Muscle layer of colon (tissue), 2 donors: ENCODE measurements around the gene NR4A1.

ENCODE experiments used
- H3K27ac ChIP-seq: one replicate; pipeline ENCODE4 v1.7.0; 2013; ENCODE audit warnings: low read depth, mild to moderate bottlenecking, low read length, moderate library complexity
- H3K27me3 ChIP-seq, 2 donors: one replicate each; pipeline ENCODE4 v1.7.0; 2013; ENCODE audit warnings: low read length in 2 of 2, mild to moderate bottlenecking in 2 of 2; ENCODE audit not compliant: insufficient read depth in 2 of 2, control insufficient read depth in 1 of 2
- H3K36me3 ChIP-seq: one replicate; pipeline ENCODE4 v1.7.0; 2013; ENCODE audit warnings: mild to moderate bottlenecking, low read length; ENCODE audit not compliant: insufficient read depth
- H3K4me1 ChIP-seq: one replicate; pipeline ENCODE4 v1.7.0; 2013; ENCODE audit warnings: mild to moderate bottlenecking, low read length; ENCODE audit not compliant: insufficient read depth
- H3K4me3 ChIP-seq, 2 donors: one replicate each; pipeline ENCODE4 v1.7.0; 2013; ENCODE audit warnings: low read length in 2 of 2, low read depth in 1 of 2, mild to moderate bottlenecking in 1 of 2, moderate library complexity in 1 of 2
- H3K9ac ChIP-seq: one replicate; pipeline ENCODE4 v1.7.0; 2013; ENCODE audit warnings: low read length
- H3K9me3 ChIP-seq: one replicate; pipeline ENCODE4 v1.7.0; 2013; ENCODE audit warnings: mild to moderate bottlenecking, low read length
- donor health status: abdominal sarcoma.
- donor health status: Adenocarcinoma of cecum.

Gene NR4A1

GRCh38 chr12:52044292-52044983, 6.8 kb upstream of the NR4A1 start:
- Histone ChIP-seq H3K27me3 (no peaks in the 10 kb centered on the region), H3K27ac (peak overlapping the region; percentile 63), H3K4me3 (no peak overlapping the region), H3K9ac (peak overlapping the region; percentile 82), H3K9me3 (no peaks in the 10 kb centered on the region), H3K4me1 (peaks cover 43% of the 10 kb centered on the region), H3K36me3 (no peaks in the 10 kb centered on the region)

- Histone ChIP-seq H3K9me3 (no peaks in the 10 kb centered on the region), H3K27me3 (no peaks in the 10 kb centered on the region), H3K4me1 (peaks cover 53% of the 10 kb centered on the region), H3K36me3 (no peaks in the 10 kb centered on the region), H3K4me3 (no peak overlapping the region), H3K27ac (no peak overlapping the region), H3K9ac (no peak overlapping the region)
These were observed 5.4 kb upstream of the NR4A1 start for GRCh38 chr12:52045794-52046199.

- Histone ChIP-seq H3K9me3 (no peaks in the 10 kb centered on the region), H3K27me3 (no peaks in the 10 kb centered on the region), H3K27ac (no peak overlapping the region), H3K36me3 (no peaks in the 10 kb centered on the region), H3K9ac (no peak overlapping the region), H3K4me1 (peaks cover 53% of the 10 kb centered on the region), H3K4me3 (no peak overlapping the region)
These were observed 4.4 kb upstream of the NR4A1 start for GRCh38 chr12:52046859-52047258.

- Histone ChIP-seq H3K9me3 (no peaks in the 10 kb centered on the region), H3K4me1 (peaks cover 50% of the 10 kb centered on the region), H3K9ac (no peak overlapping the region), H3K36me3 (peaks cover 19% of the 10 kb centered on the region), H3K4me3 (no peak overlapping the region), H3K27me3 (no peaks in the 10 kb centered on the region), H3K27ac (no peak overlapping the region)
These were observed 2.0 kb upstream of the NR4A1 start for GRCh38 chr12:52049286-52049685.

GRCh38 chr12:52049688-52050087, 1.6 kb upstream of the NR4A1 start:
- Histone ChIP-seq H3K4me1 (peaks cover 47% of the 10 kb centered on the region), H3K9me3 (no peaks in the 10 kb centered on the region), H3K27ac (no peak overlapping the region), H3K4me3 (no peak overlapping the region), H3K36me3 (peaks cover 23% of the 10 kb centered on the region), H3K27me3 (no peaks in the 10 kb centered on the region), H3K9ac (no peak overlapping the region)

GRCh38 chr12:52050116-52050757, 1.0 kb upstream of the NR4A1 start:
- Histone ChIP-seq H3K4me3 (peak overlapping the region; percentile 72 to 74), H3K36me3 (peaks cover 29% of the 10 kb centered on the region), H3K9ac (peak overlapping the region; percentile 91), H3K27me3 (no peaks in the 10 kb centered on the region), H3K4me1 (peaks cover 47% of the 10 kb centered on the region), H3K27ac (peak overlapping the region; percentile 93), H3K9me3 (no peaks in the 10 kb centered on the region)

GRCh38 chr12:52052468-52053186, 1.4 kb downstream of the NR4A1 start:
- H3K9ac ChIP-seq, result peak overlapping the region; percentile 99
- H3K4me1 ChIP-seq, result peaks cover 35% of the 10 kb centered on the region
- H3K4me3 ChIP-seq, result peak overlapping the region; percentile 79 to 92

GRCh38 chr12:52053536-52054209, 2.4 kb downstream of the NR4A1 start:
- H3K9ac ChIP-seq, result peak overlapping the region; percentile 99
- H3K4me3 ChIP-seq, result peak overlapping the region; percentile 79 to 92
- H3K36me3 ChIP-seq, result peaks cover 60% of the 10 kb centered on the region

More at GRCh38 chr12:52052468-52053186, 1.4 kb downstream of the NR4A1 start:
- Histone ChIP-seq H3K27ac (peak overlapping the region; percentile 89), H3K36me3 (peaks cover 53% of the 10 kb centered on the region), H3K27me3 (no peaks in the 10 kb centered on the region), H3K9me3 (no peaks in the 10 kb centered on the region)

GRCh38 chr12:52054231-52054832, 3.1 kb downstream of the NR4A1 start:
- peaks cover 35% of the 10 kb centered on the region for H3K4me1 ChIP-seq
- H3K4me3 ChIP-seq, result peak overlapping the region in 1 of 2 donors; percentile 79
- peaks cover 64% of the 10 kb centered on the region for H3K36me3 ChIP-seq
- peak overlapping the region; percentile 5 for H3K27ac ChIP-seq
- H3K9ac ChIP-seq, result peak overlapping the region; percentile 99
- no peaks in the 10 kb centered on the region for H3K9me3 ChIP-seq
- no peaks in the 10 kb centered on the region for H3K27me3 ChIP-seq

More at GRCh38 chr12:52053536-52054209, 2.4 kb downstream of the NR4A1 start:
- peak overlapping the region; percentile 5 for H3K27ac ChIP-seq
- no peaks in the 10 kb centered on the region for H3K27me3 ChIP-seq
- H3K9me3 ChIP-seq, result no peaks in the 10 kb centered on the region
- H3K4me1 ChIP-seq, result peaks cover 35% of the 10 kb centered on the region

GRCh38 chr12:52054833-52055730, 3.8 kb downstream of the NR4A1 start:
- H3K36me3 ChIP-seq, result peaks cover 64% of the 10 kb centered on the region
- H3K4me1 ChIP-seq, result peaks cover 31% of the 10 kb centered on the region
- H3K4me3 ChIP-seq, result no peak overlapping the region
- H3K27ac ChIP-seq, result no peak overlapping the region
- no peaks in the 10 kb centered on the region for H3K27me3 ChIP-seq
- H3K9ac ChIP-seq, result peak overlapping the region; percentile 20
- no peaks in the 10 kb centered on the region for H3K9me3 ChIP-seq
